ENCODE results near the gene ZNF641. TPM values are rescaled to one million over a fixed set of nuclear protein-coding genes. Genes with fewer than 3 reads are reported as not detected.

Gene ZNF641
- 10 to 100 TPM; 21.8 to 26.5 (median 24.1) TPM for polyA plus RNA-seq (ENCODE audit: insufficient read length in 4 of 4)

GRCh38 chr12:48350249-48351021 is at the start of gene ZNF641:
TSS of gene ZNF641 (minus strand) at chr12:48350919. CDS start at chr12:48348090, 2,829 bp downstream.
- peak; percentile 55 to 73 (median 56) for DNase-seq (ENCODE audit: low read depth in 4 of 4, low spot score in 3 of 4)

- DNase-seq (ENCODE audit: low read depth in 4 of 4, low spot score in 3 of 4) = no peak
These were observed 39.3 kb upstream of the ZNF641 start for GRCh38 chr12:48390026-48390425.

DNA sequence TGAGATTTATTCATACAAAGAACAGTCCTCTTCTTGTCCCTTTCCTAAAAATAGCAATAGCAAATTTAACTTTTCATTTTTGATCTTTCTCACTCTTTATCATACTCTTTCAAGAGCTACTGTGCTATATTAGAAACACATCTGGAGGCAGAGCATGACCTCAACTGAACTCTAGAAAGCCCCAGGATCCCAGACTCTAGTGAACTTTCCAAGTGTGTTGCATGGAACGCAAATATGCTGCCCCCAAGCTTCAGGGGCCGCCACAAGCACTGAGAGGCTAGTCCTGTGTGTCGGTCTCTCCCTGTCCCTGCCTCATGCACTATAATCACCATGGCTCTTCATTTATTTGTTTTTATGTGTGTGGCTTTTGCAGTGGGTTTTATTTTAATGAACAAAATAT is 38.7 kb upstream of the ZNF641 start:
- DNase-seq (ENCODE audit: low read depth in 4 of 4, low spot score in 3 of 4) = no peak

DNA sequence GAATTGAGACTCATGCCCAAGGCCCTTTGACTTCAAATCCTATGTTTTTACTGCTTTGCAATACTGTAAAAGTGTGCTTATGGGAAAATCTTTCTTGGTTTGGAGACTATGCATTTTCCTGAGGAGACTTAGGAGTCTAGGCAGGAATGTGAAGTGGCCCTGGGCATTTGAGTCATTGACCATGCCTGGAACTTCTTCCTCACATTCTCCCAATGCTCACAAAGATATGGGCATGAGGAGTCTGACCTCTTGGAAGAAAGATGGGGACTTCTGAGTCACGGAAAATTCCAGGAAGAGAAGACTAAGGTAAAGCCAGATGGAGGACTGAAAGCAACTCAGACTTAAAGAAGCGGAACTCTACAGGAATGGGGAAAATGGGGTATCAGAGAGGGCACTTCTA is 38.2 kb upstream of the ZNF641 start:
- DNase-seq (ENCODE audit: low read depth in 4 of 4, low spot score in 3 of 4) = no peak

- no peak for DNase-seq (ENCODE audit: low read depth in 4 of 4, low spot score in 3 of 4)
These were observed 37.7 kb upstream of the ZNF641 start for GRCh38 chr12:48388460-48388859.

- no peak for DNase-seq (ENCODE audit: low read depth in 4 of 4, low spot score in 3 of 4)
These were observed 29.9 kb upstream of the ZNF641 start for GRCh38 chr12:48380596-48380995.

- DNase-seq (ENCODE audit: low read depth in 4 of 4, low spot score in 3 of 4) = no peak
These were observed 29.1 kb upstream of the ZNF641 start for GRCh38 chr12:48379794-48380193.

- no peak for DNase-seq (ENCODE audit: low read depth in 4 of 4, low spot score in 3 of 4)
These were observed 26.9 kb upstream of the ZNF641 start for GRCh38 chr12:48377646-48378045.

- no peak for DNase-seq (ENCODE audit: low read depth in 4 of 4, low spot score in 3 of 4)
These were observed 23.4 kb upstream of the ZNF641 start for GRCh38 chr12:48374164-48374563.

DNA sequence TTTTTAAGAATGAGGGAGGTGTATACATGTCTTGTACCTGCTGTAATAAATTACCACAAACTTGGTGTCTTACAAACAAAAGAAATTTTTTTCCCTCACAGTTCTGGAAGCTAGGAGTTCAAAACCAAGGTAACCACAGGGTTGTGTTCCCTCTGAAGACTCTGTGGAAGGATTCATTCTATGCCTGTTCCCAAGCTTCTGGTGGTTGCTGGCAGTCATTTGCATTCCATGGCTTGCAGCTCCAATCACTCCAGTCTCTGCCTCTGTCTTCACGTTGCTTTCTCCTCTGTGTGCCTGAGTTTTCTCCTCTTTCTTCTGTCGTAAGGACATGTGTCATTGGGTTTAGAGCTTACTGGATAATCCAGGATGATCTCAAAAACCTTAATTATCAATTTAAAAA is 15.4 kb upstream of the ZNF641 start:
- DNase-seq (ENCODE audit: low read depth in 4 of 4, low spot score in 3 of 4) = no peak

DNA sequence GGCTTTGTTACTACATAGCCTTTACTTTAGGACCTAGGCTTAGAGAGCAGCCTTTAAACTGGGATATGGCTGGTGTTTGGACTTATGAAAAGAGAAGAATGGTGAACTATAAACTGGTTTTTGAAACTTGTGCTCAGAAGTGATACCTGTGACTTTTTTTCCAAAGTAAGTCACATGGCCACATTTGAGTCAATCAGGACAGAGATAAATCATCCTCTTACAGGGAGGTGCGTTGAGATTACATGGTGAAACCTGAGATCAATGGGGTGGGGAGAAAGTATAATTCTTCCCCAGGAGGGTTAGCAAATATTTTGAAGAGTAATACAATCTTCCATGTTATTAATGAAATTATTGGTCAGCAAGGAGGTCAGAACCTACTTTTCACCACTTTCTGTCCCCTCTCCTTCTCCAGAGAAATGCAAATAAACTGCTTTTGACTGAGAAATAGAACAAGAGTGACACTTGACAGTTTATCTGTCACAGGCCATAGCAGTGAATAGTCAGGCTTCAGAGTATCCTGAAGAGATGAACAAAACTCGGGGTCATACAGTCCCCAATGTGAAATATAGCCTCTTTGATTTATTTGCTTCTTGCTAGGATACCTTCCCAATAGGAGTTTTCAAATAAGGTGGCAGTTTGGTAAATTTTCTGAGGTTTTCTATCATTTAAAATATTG is 11.1 kb upstream of the ZNF641 start:
- DNase-seq (ENCODE audit: low read depth in 4 of 4, low spot score in 3 of 4) = no peak

- no peak for DNase-seq (ENCODE audit: low read depth in 4 of 4, low spot score in 3 of 4)
These were observed 8.3 kb upstream of the ZNF641 start for GRCh38 chr12:48358937-48359513.

DNA sequence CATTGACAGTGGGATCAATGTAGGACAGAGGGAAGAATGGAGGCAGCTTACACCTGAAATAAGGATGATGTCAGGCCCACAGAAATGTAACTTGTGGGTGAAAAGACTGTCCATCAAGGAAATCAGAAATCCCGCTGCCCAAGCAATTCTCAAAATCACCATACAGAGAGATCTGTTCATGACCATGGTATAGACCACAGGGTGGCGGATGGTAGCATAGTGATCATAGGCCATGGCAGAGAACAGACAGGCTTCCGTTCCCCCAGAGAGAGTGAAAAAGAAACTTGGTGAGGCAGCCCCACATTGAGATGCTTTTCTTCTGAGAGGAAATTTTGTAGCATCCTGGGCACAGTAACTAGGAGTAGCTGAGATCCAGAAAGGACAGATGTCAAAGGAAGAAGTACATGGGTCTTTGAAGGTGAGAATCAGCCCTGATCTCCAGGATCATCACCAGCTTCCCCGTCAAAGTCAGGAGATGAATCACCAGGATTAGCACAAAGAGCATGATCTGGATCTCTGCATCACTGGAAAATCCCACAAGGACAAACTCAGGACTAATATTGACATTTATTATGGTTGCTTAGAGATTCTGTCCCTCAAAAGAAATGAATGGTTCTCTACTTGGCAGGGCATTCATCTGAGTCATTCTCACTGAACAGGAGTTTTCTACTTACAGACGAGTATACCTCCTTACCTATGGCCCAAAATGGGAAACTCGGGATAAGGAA is 5.5 kb upstream of the ZNF641 start:
- DNase-seq (ENCODE audit: low read depth in 4 of 4, low spot score in 3 of 4) = no peak

DNA sequence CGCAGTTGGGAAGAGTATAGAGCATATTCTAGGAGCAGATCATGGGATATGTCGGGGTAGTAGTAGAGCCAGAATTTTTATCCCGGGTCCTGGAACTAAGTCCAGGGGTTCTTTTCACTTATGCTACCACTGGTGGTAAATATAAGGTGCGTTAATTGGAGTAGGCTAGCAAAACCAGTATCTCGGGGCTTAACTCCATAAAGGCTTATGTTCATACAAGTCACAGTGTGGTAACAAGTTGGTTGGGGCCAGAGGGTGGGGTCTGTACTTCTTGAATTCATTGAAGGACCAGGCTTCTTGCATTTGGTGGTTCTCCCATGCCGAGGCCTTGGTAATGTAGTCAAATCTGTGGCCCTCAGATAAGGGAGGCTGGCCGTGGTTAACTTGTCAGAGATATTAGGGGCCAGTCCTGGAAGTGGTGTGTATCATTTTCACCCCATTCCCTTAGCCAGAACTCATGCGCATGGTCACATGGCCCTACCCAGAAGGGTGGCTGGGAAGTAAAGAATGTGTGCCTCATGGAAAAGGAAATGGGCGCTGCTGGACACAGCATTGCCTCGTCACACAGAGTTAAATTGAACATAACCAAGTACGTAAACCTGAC is 1.5 kb upstream of the ZNF641 start:
- DNase-seq (ENCODE audit: low read depth in 4 of 4, low spot score in 3 of 4) = no peak

DNA sequence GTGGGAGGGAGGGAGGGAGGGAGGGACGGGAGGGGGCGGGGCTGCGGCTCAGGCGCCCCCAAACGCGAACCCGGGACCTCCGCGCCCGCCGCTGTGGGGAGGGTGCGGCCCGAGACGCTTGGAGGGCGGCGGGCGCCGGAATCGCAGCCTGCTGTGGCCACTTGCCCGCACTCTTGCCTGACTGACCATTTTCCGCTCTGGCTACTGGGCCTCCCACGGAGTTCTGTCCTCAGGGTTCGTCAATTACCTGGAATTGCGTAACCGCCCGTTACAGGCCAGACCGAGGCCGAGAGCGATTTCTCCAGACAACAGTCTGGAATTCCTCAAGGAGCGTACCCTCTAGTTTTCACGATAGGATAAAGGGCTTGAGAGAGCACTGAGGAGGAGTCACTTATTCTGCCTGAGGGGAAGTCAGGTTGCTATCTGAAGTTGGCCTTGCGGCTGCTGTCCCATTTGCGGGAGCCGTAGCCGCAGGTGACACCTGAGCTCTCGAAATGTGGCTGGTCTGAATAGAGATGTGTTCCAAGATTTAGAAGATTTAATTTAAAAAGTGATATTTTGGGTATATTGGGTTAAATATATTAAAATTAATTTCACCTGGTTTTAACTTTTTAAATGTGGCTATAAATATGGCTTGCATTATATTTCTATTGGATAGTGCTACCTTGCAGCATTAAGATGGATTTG is 446 bp upstream of the ZNF641 start:
- peak; percentile 26 to 72 (median 58) for DNase-seq (ENCODE audit: low read depth in 4 of 4, low spot score in 3 of 4)

GRCh38 chr12:48349471-48349870 is 1.2 kb downstream of the ZNF641 start:
- peak in 2 of 4 donors; percentile 4 to 7 for DNase-seq (ENCODE audit: low read depth in 4 of 4, low spot score in 3 of 4)

- no peak for DNase-seq (ENCODE audit: low read depth in 4 of 4, low spot score in 3 of 4)
These were observed 7.7 kb downstream of the ZNF641 start for GRCh38 chr12:48342980-48343379.

DNA sequence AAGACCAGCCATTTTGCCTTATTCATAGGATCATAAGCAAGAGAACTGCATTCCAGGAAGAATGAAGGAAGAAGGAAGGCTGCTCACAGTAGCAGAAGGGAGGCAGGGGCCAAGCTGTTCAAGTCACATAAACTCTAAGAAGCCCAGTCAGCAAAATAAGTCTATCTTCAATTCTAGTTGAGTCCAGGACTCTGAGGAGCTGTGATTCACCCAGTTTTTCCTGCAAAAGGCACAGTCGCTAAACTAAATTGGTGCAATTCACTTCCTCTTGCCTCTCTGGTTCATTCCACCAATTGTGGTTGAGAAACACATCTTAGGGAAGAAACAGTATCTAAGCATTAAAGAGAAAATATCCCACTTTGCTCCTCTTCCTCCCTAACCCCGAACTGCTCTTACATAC is 9.8 kb downstream of the ZNF641 start:
- DNase-seq (ENCODE audit: low read depth in 4 of 4, low spot score in 3 of 4) = no peak

DNA sequence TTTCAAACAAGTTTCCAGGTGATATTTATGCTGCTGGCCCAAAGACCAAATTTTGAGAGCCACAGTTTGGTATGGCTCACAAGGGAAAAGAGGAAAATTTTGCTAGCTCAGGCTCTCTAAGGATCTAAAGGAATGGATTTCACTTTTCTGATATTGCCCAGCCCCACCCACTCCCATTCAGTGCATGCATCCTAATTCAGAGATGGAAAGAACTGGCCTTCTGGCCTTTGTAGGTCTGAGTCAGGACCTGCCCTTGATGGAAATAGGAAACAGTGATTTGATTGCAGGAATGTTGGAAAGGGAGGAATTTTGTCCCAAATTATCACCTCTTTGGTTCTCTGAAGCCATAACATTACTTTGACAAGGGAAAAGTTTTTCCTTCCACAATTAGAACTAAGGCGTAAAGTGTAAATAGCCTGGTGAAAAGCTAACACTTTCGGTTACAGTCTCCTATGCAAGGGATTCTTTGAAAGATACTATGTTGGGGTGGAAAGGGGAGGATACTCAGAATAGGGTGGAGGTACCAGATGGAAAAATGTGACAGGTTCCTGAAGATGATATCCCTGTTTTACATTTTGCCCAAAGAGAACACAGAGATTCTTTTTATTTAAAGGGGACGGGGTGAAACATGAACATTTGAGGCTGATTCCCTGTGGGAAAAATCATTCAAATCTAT is 11.1 kb downstream of the ZNF641 start:
- DNase-seq (ENCODE audit: low read depth in 4 of 4, low spot score in 3 of 4) = no peak

DNA sequence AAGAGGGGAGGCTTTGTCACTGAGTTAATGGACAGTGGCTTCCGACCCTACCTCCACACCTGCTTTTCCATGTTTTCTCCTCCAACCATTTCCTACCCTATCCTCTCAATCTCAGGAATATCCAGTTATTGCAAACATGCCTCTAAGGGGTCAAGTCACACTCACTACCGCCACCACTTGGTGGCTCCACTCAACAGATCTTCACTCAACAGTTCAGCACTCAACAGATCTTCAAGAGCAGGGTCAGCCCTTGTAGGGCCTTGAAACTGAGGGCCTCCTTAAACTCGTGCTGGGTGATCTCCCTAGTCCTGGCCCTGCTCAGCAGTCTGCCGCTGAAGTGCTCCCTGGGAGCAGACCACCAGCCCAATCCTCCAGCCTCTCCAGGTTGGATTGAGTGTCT is 14.2 kb downstream of the ZNF641 start:
- DNase-seq (ENCODE audit: low read depth in 4 of 4, low spot score in 3 of 4) = no peak
